Endothelial cell of umbilical vein (primary cell): Measurements from ENCODE around the gene MYO16.

ENCODE experiments used
- EZH2 ChIP-seq: IDR thresholded peaks from 2 replicates; pipeline ENCODE4 v1.6.1; 2012; ENCODE audit warnings: borderline replicate concordance, low read depth, mild to moderate bottlenecking, moderate library complexity, low read length, inconsistent platforms; ENCODE audit not compliant: severe bottlenecking
- GATA2 ChIP-seq: IDR thresholded peaks from 2 replicates; pipeline ENCODE4 v1.7.0; 2011; ENCODE audit warnings: low read depth, mild to moderate bottlenecking, moderate library complexity, mixed read lengths, low read length; ENCODE audit not compliant: insufficient read length, insufficient read depth
- JUN ChIP-seq: IDR thresholded peaks from 2 replicates; pipeline ENCODE4 v1.6.1; 2011; ENCODE audit warnings: borderline replicate concordance, low read depth; ENCODE audit not compliant: insufficient read length, insufficient read depth
- MYC ChIP-seq: IDR thresholded peaks from one replicate; pipeline ENCODE4 v1.6.1; 2011; ENCODE audit warnings: mild to moderate bottlenecking, low read depth, low read length
- POLR2A ChIP-seq: IDR thresholded peaks from 2 replicates; pipeline ENCODE4 v1.6.1; 2012; ENCODE audit warnings: low read depth, mild to moderate bottlenecking, control low read depth, low read length
- POLR2AphosphoS5 ChIP-seq: IDR thresholded peaks from 2 replicates; pipeline ENCODE4 v1.6.1; 2012; ENCODE audit warnings: low read depth, mild to moderate bottlenecking, control low read depth, low read length, moderate library complexity; ENCODE audit not compliant: insufficient read depth
- TF ChIP-seq, protein P1 (sequence below), 2 donors: IDR thresholded peaks; 1 replicate in 1 of 2; 2 replicates in 1 of 2; pipeline ENCODE4 v1.5.1; 2011; ENCODE audit warnings: low read length in 2 of 2, mild to moderate bottlenecking in 2 of 2, moderate library complexity in 2 of 2, control low read depth in 1 of 2, inconsistent platforms in 1 of 2, low read depth in 1 of 2; ENCODE audit not compliant: insufficient read depth in 1 of 2; ENCODE audit errors: extremely low read depth in 1 of 2
- TF ChIP-seq, protein P2 (sequence below): IDR thresholded peaks from 2 replicates; pipeline ENCODE4 v1.6.1; 2011; ENCODE audit not compliant: insufficient read depth, insufficient read length

DNA sequence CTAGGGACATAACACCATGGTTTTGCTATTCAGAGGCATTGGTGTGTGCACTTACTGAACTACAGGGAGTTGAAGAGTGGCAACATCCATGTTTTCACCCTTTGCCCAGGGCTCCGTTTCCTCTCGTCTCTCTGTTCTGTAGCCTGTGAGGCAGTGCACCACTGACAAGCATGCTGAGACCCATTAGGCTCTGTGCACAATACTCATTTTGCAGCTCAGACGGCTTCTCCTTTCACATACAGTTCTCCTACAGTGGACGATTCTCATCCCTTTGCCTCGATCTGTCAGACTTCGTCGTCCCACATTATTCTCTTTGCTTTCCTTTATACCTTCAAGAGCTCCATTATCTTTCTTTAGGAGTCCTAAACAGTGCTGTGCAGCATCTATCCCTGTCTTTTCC is 403.7 kb downstream of the MYO16 start:
- TF ChIP-seq, protein P1, sequence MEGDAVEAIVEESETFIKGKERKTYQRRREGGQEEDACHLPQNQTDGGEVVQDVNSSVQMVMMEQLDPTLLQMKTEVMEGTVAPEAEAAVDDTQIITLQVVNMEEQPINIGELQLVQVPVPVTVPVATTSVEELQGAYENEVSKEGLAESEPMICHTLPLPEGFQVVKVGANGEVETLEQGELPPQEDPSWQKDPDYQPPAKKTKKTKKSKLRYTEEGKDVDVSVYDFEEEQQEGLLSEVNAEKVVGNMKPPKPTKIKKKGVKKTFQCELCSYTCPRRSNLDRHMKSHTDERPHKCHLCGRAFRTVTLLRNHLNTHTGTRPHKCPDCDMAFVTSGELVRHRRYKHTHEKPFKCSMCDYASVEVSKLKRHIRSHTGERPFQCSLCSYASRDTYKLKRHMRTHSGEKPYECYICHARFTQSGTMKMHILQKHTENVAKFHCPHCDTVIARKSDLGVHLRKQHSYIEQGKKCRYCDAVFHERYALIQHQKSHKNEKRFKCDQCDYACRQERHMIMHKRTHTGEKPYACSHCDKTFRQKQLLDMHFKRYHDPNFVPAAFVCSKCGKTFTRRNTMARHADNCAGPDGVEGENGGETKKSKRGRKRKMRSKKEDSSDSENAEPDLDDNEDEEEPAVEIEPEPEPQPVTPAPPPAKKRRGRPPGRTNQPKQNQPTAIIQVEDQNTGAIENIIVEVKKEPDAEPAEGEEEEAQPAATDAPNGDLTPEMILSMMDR (IDR thresholded peaks at IDR 0.05; ENCODE audit: extremely low read depth in 1 of 2, insufficient read depth in 1 of 2, low read depth in 1 of 2, low read length in 2 of 2): no peak
- TF ChIP-seq, protein P2, sequence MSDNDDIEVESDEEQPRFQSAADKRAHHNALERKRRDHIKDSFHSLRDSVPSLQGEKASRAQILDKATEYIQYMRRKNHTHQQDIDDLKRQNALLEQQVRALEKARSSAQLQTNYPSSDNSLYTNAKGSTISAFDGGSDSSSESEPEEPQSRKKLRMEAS: no peak
- no peak for TF ChIP-seq MYC
- no peak for TF ChIP-seq POLR2AphosphoS5
- TF ChIP-seq POLR2A: no peak
- TF ChIP-seq JUN: no peak
- no peak for TF ChIP-seq EZH2
- TF ChIP-seq GATA2: no peak
